HEK293 (cell line): ENCODE measurements around the gene ATP6V0C.

ENCODE experiments used
- CTCF ChIA-PET: fragments of 350-600 bp; formaldehyde crosslinking; extraction: SDS; loops from one replicate; lab custom pipeline; 2021; ENCODE audit warnings: antibody characterized with exemption; lab: Yijun Ruan, JAX
- POLR2A ChIA-PET: fragments of 300-600 bp; formaldehyde crosslinking; extraction: SDS; loops from one replicate; lab custom pipeline; 2020; ENCODE audit warnings: antibody characterized with exemption, inconsistent platforms; lab: Yijun Ruan, JAX
- H3K27ac ChIP-seq: fragments of 200-500 bp; sonication (Bioruptor generic); 2 replicates; pipeline ENCODE4 v1.5.1; 2014; ENCODE audit warnings: low read depth, low read length, control low read depth, inconsistent platforms; ENCODE audit errors: extremely low read depth
- H3K36me3 ChIP-seq, 2 experiments: fragments of 200-500 bp in 1 of 2; sonication (Bioruptor generic) in 1 of 2; 1 replicate in 1 of 2; 2 replicates in 1 of 2; pipeline ENCODE4 v1.5.1; 2014 to 2017; ENCODE audit warnings: inconsistent platforms in 2 of 2, low read length in 2 of 2; ENCODE audit not compliant: control insufficient read depth in 2 of 2, insufficient read depth in 1 of 2
- H3K4me1 ChIP-seq: fragments of 200-500 bp; sonication (Bioruptor generic); 2 replicates; pipeline ENCODE4 v1.5.1; 2014; ENCODE audit warnings: mild to moderate bottlenecking, low read length, inconsistent platforms; ENCODE audit not compliant: control insufficient read depth, insufficient read depth
- H3K4me3 ChIP-seq: 2 replicates; pipeline ENCODE4 v1.5.1; 2011; ENCODE audit warnings: low read depth, mild to moderate bottlenecking, control low read depth, low read length, moderate library complexity
- H3K9me3 ChIP-seq: fragments of 200-500 bp; sonication (Bioruptor generic); 2 replicates; pipeline ENCODE4 v1.5.1; 2014; ENCODE audit warnings: low read depth, low read length, inconsistent platforms; ENCODE audit not compliant: control insufficient read depth, insufficient read depth
- ATF2 ChIP-seq: fragments of 450-650 bp; formaldehyde crosslinking; IDR thresholded peaks from 2 replicates; pipeline ENCODE4 v1.5.1; 2016; ENCODE audit warnings: missing biosample characterization, missing genetic modification characterization, low read depth
- FEZF1 ChIP-seq: fragments of 450-650 bp; formaldehyde crosslinking; IDR thresholded peaks from 2 replicates; pipeline ENCODE4 v1.5.1; 2016; ENCODE audit warnings: missing biosample characterization, missing genetic modification characterization
- KLF10 ChIP-seq: fragments of 450-650 bp; IDR thresholded peaks from 2 replicates; pipeline ENCODE4 v1.5.1; 2018; ENCODE audit warnings: missing biosample characterization, mild to moderate bottlenecking, missing genetic modification characterization
- KLF16 ChIP-seq: fragments of 450-650 bp; formaldehyde crosslinking; IDR thresholded peaks from 2 replicates; pipeline ENCODE4 v1.5.1; 2017; ENCODE audit warnings: missing biosample characterization, missing genetic modification characterization
- KLF8 ChIP-seq: fragments of 450-650 bp; formaldehyde crosslinking; IDR thresholded peaks from 2 replicates; pipeline ENCODE4 v1.5.1; 2016; ENCODE audit warnings: missing biosample characterization, missing genetic modification characterization
- KLF9 ChIP-seq: fragments of 450-650 bp; formaldehyde crosslinking; IDR thresholded peaks from 2 replicates; pipeline ENCODE4 v1.5.1; 2016; ENCODE audit warnings: missing biosample characterization, missing genetic modification characterization, low read depth
- SP3 ChIP-seq: fragments of 450-650 bp; formaldehyde crosslinking; IDR thresholded peaks from 2 replicates; pipeline ENCODE4 v1.5.1; 2016; ENCODE audit warnings: missing biosample characterization, missing genetic modification characterization
- SP7 ChIP-seq: fragments of 450-650 bp; formaldehyde crosslinking; IDR thresholded peaks from 2 replicates; pipeline ENCODE4 v1.5.1; 2016; ENCODE audit warnings: missing biosample characterization, missing genetic modification characterization
- YY2 ChIP-seq: fragments of 450-650 bp; formaldehyde crosslinking; IDR thresholded peaks from 2 replicates; pipeline ENCODE4 v1.5.1; 2016; ENCODE audit warnings: missing biosample characterization, missing genetic modification characterization
- ZBTB48 ChIP-seq: fragments of 450-650 bp; formaldehyde crosslinking; IDR thresholded peaks from 2 replicates; pipeline ENCODE4 v1.5.1; 2016; ENCODE audit warnings: missing biosample characterization, missing genetic modification characterization
- ZBTB8A ChIP-seq: fragments of 450-650 bp; formaldehyde crosslinking; IDR thresholded peaks from 2 replicates; pipeline ENCODE4 v1.5.1; 2016; ENCODE audit warnings: missing biosample characterization, missing genetic modification characterization
- ZFP3 ChIP-seq: fragments of 450-650 bp; formaldehyde crosslinking; IDR thresholded peaks from 2 replicates; pipeline ENCODE4 v1.5.1; 2016; ENCODE audit warnings: low read depth, missing biosample characterization, missing genetic modification characterization
- ZNF146 ChIP-seq: fragments of 450-650 bp; formaldehyde crosslinking; IDR thresholded peaks from 2 replicates; pipeline ENCODE4 v1.5.1; 2016; ENCODE audit warnings: missing biosample characterization, missing genetic modification characterization
- ZNF341 ChIP-seq: fragments of 450-650 bp; formaldehyde crosslinking; IDR thresholded peaks from 2 replicates; pipeline ENCODE4; 2016; ENCODE audit warnings: low read depth, missing biosample characterization, missing genetic modification characterization
- ZNF391 ChIP-seq: fragments of 450-650 bp; formaldehyde crosslinking; IDR thresholded peaks from 2 replicates; pipeline ENCODE4 v1.5.1; 2016; ENCODE audit warnings: low read depth, missing biosample characterization, missing genetic modification characterization, borderline replicate concordance
- ZNF404 ChIP-seq: fragments of 450-650 bp; formaldehyde crosslinking; IDR thresholded peaks from 2 replicates; pipeline ENCODE4 v1.5.1; 2017; ENCODE audit warnings: missing biosample characterization, missing genetic modification characterization
- ZNF530 ChIP-seq: fragments of 450-650 bp; formaldehyde crosslinking; IDR thresholded peaks from 2 replicates; pipeline ENCODE4 v1.5.1; 2016; ENCODE audit warnings: low read depth, missing biosample characterization, missing genetic modification characterization
- ZNF571 ChIP-seq: fragments of 450-650 bp; formaldehyde crosslinking; IDR thresholded peaks from 2 replicates; pipeline ENCODE4 v1.5.0; 2017; ENCODE audit warnings: missing biosample characterization, missing genetic modification characterization
- ZNF600 ChIP-seq: fragments of 450-650 bp; formaldehyde crosslinking; IDR thresholded peaks from 2 replicates; pipeline ENCODE4 v1.5.1; 2016; ENCODE audit warnings: missing biosample characterization, missing genetic modification characterization
- ZNF621 ChIP-seq: fragments of 450-650 bp; formaldehyde crosslinking; IDR thresholded peaks from 2 replicates; pipeline ENCODE4 v1.5.1; 2017; ENCODE audit warnings: missing biosample characterization, missing genetic modification characterization
- ZNF629 ChIP-seq: fragments of 450-650 bp; formaldehyde crosslinking; IDR thresholded peaks from 2 replicates; pipeline ENCODE4 v1.5.1; 2017; ENCODE audit warnings: missing biosample characterization, missing genetic modification characterization
- ZNF654 ChIP-seq: fragments of 450-650 bp; formaldehyde crosslinking; IDR thresholded peaks from 2 replicates; pipeline ENCODE4 v1.5.1; 2016; ENCODE audit warnings: low read depth, missing biosample characterization, missing genetic modification characterization
- ZNF777 ChIP-seq: fragments of 450-650 bp; formaldehyde crosslinking; IDR thresholded peaks from 2 replicates; pipeline ENCODE4 v1.5.1; 2017; ENCODE audit warnings: missing biosample characterization, missing genetic modification characterization, borderline replicate concordance
- ZXDB ChIP-seq: fragments of 450-650 bp; formaldehyde crosslinking; IDR thresholded peaks from 2 replicates; pipeline ENCODE4 v1.5.1; 2016; ENCODE audit warnings: missing biosample characterization, missing genetic modification characterization
- TF ChIP-seq, protein P1 (sequence below): fragments of 450-650 bp; formaldehyde crosslinking; IDR thresholded peaks from 2 replicates; pipeline ENCODE4 v1.5.1; 2016; ENCODE audit warnings: missing biosample characterization, missing genetic modification characterization
- TF ChIP-seq, protein P2 (sequence below): fragments of 450-650 bp; formaldehyde crosslinking; optimal IDR thresholded peaks from 2 replicates; pipeline ENCODE3; 2016; ENCODE audit warnings: missing biosample characterization, mild to moderate bottlenecking, missing genetic modification characterization
- TF ChIP-seq, protein P3 (sequence below): fragments of 450-650 bp; formaldehyde crosslinking; IDR thresholded peaks from 2 replicates; pipeline ENCODE4 v1.5.1; 2016; ENCODE audit warnings: missing biosample characterization, missing genetic modification characterization
- TF ChIP-seq, protein P4 (sequence below): fragments of 450-650 bp; formaldehyde crosslinking; IDR thresholded peaks from 2 replicates; pipeline ENCODE4 v1.5.1; 2016; ENCODE audit warnings: missing biosample characterization, missing genetic modification characterization

The ATP6V0C gene

GRCh38 chr16:2531371-2531695 is 17.6 kb downstream of the ATP6V0C start, which contains the start of gene CEMP1:
TSS of gene CEMP1 (minus strand) at chr16:2531408. CDS start at chr16:2531073, 335 bp downstream.
- ChIA-PET CTCF (interaction anchor here (0.6 to 1.1 kb wide), 2 partner anchors 30 to 390 kb away, joined by 3 to 4 read pairs; no protein-coding TSS in a partner anchor), POLR2A (interaction anchor here (0.6 to 3.6 kb wide), 3 partner anchors 11 to 376 kb away, joined by 3 to 25 read pairs (median 3); partner anchors contain the start of genes AMDHD2 and TRAF7)
- peaks cover 0 to 46% of the 10 kb centered on the region in 2 experiments; a peak in 1 of 3 replicates for H3K36me3 ChIP-seq
- H3K4me1 ChIP-seq = peaks cover 3% of the 10 kb centered on the region; the same call in 1 of the 2 replicates
- H3K4me3 ChIP-seq = peak within 1 kb of the TSS; percentile 44
- no peaks in the 10 kb centered on the region for H3K9me3 ChIP-seq
- H3K27ac ChIP-seq = peak within 1 kb of the TSS; percentile 28; the same call in 1 of the 2 replicates
- TF ChIP-seq ATF2 (tag by site-specific recombination) (no peak), SP7 (no peak), ZBTB48 (tag by site-specific recombination) (0 out of 2 replicates have a peak, but pooled peaks have one; percentile 21), ZNF571 (tag by site-specific recombination) (no peak), ZNF654 (tag by site-specific recombination) (no peak), ZNF530 (tag by site-specific recombination) (no peak)
- TF ChIP-seq, protein P1, sequence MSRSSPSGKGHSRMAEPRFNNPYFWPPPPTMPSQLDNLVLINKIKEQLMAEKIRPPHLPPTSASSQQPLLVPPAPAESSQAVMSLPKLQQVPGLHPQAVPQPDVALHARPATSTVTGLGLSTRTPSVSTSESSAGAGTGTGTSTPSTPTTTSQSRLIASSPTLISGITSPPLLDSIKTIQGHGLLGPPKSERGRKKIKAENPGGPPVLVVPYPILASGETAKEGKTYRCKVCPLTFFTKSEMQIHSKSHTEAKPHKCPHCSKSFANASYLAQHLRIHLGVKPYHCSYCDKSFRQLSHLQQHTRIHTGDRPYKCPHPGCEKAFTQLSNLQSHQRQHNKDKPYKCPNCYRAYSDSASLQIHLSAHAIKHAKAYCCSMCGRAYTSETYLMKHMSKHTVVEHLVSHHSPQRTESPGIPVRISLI (tag by site-specific recombination) = no peak

GRCh38 chr16:2531696-2532493 is 18.1 kb downstream of the ATP6V0C start:
- ChIA-PET CTCF (no interaction called here), POLR2A (interaction anchor here (0.8 to 3.6 kb wide), 6 partner anchors 12 to 377 kb away, joined by 3 to 25 read pairs (median 3); partner anchors contain the start of genes AMDHD2, DNASE1L2, TBC1D24 and TRAF7)
- H3K27ac ChIP-seq = peak overlapping the region; percentile 28; the same call in 1 of the 2 replicates
- no peaks in the 10 kb centered on the region for H3K9me3 ChIP-seq
- peaks cover 3% of the 10 kb centered on the region; the same call in 1 of the 2 replicates for H3K4me1 ChIP-seq
- peaks cover 0 to 41% of the 10 kb centered on the region in 2 experiments; a peak in 1 of 3 replicates for H3K36me3 ChIP-seq
- H3K4me3 ChIP-seq = peak overlapping the region; percentile 44
- 0 out of 2 replicates have a peak, but pooled peaks have one; percentile 15 for TF ChIP-seq ZNF391 (tag by site-specific recombination)
- TF ChIP-seq FEZF1 (tag by site-specific recombination) = peak; percentile 69
- TF ChIP-seq ZFP3 (tag by site-specific recombination) = no peak; the same call in 1 of the 2 replicates
- TF ChIP-seq, protein P2, sequence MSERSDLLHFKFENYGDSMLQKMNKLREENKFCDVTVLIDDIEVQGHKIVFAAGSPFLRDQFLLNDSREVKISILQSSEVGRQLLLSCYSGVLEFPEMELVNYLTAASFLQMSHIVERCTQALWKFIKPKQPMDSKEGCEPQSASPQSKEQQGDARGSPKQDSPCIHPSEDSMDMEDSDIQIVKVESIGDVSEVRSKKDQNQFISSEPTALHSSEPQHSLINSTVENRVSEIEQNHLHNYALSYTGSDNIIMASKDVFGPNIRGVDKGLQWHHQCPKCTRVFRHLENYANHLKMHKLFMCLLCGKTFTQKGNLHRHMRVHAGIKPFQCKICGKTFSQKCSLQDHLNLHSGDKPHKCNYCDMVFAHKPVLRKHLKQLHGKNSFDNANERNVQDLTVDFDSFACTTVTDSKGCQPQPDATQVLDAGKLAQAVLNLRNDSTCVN (tag by site-specific recombination) = peak; percentile 97
- peak; percentile 14 for TF ChIP-seq KLF8 (tag by site-specific recombination)
- TF ChIP-seq KLF10 = peak; percentile 97
- TF ChIP-seq KLF16 (tag by site-specific recombination) = peak; percentile 86
- no peak for TF ChIP-seq ZNF777 (tag by site-specific recombination)
- peak; percentile 67 for TF ChIP-seq ZNF600 (tag by site-specific recombination)
- TF ChIP-seq ZXDB (tag by site-specific recombination) = peak; percentile 80
- TF ChIP-seq ZNF341 (tag by site-specific recombination) = peak; percentile 66
- TF ChIP-seq KLF9 (tag by site-specific recombination) = peak; percentile 87
- TF ChIP-seq ZNF404 (tag by site-specific recombination) = no peak
- TF ChIP-seq SP3 = peak; percentile 86
- TF ChIP-seq ZBTB8A (tag by site-specific recombination) = peak; percentile 93
- no peak for TF ChIP-seq YY2
- TF ChIP-seq ZNF629 (tag by site-specific recombination) = peak; percentile 59
- no peak for TF ChIP-seq ZNF621 (tag by site-specific recombination)
- TF ChIP-seq, protein P3, sequence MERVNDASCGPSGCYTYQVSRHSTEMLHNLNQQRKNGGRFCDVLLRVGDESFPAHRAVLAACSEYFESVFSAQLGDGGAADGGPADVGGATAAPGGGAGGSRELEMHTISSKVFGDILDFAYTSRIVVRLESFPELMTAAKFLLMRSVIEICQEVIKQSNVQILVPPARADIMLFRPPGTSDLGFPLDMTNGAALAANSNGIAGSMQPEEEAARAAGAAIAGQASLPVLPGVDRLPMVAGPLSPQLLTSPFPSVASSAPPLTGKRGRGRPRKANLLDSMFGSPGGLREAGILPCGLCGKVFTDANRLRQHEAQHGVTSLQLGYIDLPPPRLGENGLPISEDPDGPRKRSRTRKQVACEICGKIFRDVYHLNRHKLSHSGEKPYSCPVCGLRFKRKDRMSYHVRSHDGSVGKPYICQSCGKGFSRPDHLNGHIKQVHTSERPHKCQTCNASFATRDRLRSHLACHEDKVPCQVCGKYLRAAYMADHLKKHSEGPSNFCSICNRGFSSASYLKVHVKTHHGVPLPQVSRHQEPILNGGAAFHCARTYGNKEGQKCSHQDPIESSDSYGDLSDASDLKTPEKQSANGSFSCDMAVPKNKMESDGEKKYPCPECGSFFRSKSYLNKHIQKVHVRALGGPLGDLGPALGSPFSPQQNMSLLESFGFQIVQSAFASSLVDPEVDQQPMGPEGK (tag by site-specific recombination) = peak; percentile 88
- TF ChIP-seq, protein P4, sequence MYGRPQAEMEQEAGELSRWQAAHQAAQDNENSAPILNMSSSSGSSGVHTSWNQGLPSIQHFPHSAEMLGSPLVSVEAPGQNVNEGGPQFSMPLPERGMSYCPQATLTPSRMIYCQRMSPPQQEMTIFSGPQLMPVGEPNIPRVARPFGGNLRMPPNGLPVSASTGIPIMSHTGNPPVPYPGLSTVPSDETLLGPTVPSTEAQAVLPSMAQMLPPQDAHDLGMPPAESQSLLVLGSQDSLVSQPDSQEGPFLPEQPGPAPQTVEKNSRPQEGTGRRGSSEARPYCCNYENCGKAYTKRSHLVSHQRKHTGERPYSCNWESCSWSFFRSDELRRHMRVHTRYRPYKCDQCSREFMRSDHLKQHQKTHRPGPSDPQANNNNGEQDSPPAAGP (tag by site-specific recombination) = peak; percentile 47
- TF ChIP-seq ZNF146 (tag by site-specific recombination) = no peak
